GM10248 (cell line): ENCODE data around the gene PRKCQ.

ENCODE experiments used
- CTCF ChIA-PET: fragments of 300-600 bp; sonication (Branson Sonifier 250); formaldehyde crosslinking; extraction: SDS; loops from one replicate; lab custom pipeline; 2021; ENCODE audit warnings: antibody characterized with exemption; lab: Yijun Ruan, JAX
- POLR2A ChIA-PET: fragments of 350-650 bp; sonication (Branson Sonifier 250); formaldehyde crosslinking; extraction: SDS; loops from one replicate; lab custom pipeline; 2020; ENCODE audit warnings: antibody characterized with exemption; lab: Yijun Ruan, JAX
- DNase-seq: peaks from one replicate; pipeline ENCODE4 v3.0.0; 2012; ENCODE audit errors: extremely low spot score
- TF ChIP-seq, protein P1 (sequence below): IDR thresholded peaks from 2 replicates; pipeline ENCODE4 v1.5.1; 2012; ENCODE audit warnings: mild to moderate bottlenecking, low read depth; ENCODE audit errors: extremely low read depth, missing control alignments, control extremely low read depth

The PRKCQ gene

DNA sequence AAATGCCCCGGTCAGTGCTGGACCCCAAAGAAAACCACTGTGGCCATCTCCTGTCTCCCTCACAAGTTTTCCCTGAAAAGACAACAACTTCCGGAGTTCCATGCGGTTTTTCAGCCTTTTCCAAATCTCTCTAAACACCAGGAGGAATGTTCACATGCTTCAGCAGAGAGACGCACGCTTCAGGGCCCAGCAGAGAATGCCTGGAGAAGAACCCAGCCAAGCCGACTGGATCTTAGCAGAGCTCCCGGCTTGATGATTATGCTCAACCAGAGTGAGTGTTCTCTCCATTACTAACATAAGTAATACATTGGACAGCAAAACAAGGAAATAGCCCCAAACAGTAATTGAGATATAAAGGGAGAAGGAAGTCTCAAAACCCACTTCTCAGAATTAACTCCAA is 17.9 kb downstream of the PRKCQ start:
- CTCF ChIA-PET: no interaction called here
- TF ChIP-seq, protein P1, sequence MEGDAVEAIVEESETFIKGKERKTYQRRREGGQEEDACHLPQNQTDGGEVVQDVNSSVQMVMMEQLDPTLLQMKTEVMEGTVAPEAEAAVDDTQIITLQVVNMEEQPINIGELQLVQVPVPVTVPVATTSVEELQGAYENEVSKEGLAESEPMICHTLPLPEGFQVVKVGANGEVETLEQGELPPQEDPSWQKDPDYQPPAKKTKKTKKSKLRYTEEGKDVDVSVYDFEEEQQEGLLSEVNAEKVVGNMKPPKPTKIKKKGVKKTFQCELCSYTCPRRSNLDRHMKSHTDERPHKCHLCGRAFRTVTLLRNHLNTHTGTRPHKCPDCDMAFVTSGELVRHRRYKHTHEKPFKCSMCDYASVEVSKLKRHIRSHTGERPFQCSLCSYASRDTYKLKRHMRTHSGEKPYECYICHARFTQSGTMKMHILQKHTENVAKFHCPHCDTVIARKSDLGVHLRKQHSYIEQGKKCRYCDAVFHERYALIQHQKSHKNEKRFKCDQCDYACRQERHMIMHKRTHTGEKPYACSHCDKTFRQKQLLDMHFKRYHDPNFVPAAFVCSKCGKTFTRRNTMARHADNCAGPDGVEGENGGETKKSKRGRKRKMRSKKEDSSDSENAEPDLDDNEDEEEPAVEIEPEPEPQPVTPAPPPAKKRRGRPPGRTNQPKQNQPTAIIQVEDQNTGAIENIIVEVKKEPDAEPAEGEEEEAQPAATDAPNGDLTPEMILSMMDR: no peak
- DNase-seq: no peak
- POLR2A ChIA-PET: no interaction called here

DNA sequence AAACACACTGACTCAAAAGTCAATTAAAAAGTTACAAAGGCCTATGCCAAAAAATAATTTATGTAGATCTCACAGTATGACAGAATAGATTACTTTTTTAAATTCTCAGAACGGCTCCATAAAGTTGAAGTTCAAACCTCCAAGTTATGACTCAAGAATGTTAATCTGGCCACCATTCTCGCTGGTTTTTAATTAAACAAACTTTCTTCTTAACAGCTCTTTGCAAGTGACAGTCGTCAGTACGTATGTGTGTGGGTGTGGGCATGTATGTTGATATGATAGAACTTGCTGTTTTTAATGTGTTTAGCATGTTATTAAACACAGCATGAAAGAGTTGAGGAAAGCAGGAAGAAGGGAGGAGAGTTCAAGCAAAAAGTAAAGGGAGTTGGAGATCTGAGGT is 18.5 kb downstream of the PRKCQ start:
- DNase-seq: no peak
- TF ChIP-seq, protein P1: no peak
- ChIA-PET CTCF (no interaction called here), POLR2A (no interaction called here)

DNA sequence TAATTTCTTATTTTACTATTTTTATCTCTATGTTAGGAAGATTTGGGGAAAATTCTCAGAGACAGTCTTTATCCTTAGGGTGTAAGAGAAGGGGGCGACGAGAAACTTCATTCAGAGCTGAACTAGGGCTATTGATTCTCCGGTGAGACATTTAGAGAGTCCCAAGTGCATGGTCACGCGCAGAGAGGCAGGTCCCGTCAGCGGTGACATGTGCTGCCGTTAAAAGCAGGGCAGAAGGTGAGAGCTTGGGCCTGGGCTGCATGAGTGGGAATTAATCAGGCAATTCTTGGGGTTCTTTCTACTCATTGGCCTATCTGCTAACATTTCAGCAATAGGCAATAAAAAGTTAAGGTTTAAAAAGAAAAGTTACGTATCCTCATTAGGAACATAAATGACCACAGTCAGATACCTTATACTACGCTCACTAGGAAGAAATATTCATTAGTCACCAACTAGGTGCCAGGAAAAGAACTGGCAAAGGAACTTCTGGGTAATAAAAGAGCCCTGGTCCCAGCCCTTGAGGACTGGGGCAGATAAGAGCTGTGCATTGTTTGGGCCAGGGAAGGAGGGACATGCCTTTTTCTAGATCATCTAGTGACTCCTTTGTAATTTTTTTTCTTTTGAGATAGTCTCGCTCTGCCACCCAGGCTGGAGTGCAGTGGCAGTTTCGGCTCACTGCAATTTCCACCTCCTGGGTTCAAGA is 21.2 kb downstream of the PRKCQ start:
- no peak for DNase-seq
- ChIA-PET POLR2A (no interaction called here), CTCF (interaction anchor here (1.0 kb wide), 1 partner anchor 8 kb away, joined by 3 read pairs; no protein-coding TSS in a partner anchor)

DNA sequence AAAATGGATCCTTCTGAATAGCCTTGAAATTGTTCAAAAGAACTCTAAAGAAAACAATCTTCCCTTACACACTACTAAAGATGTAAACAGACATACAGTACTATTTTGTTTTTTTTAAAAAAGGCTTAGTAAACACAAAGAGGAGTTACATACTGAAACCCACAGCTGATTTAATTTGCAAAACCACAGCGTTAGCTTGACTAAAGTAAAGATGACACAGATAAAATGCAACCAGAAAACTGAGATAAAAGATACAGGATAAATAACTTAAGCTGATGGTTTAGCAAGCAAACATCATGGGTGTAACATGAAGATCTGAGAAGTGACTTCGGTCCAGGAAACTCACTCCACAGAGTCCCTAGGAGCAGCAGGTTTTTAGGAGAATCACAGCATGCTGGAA is 21.8 kb downstream of the PRKCQ start:
- POLR2A ChIA-PET: no interaction called here

More for the DNA sequence above, 21.2 kb downstream of the PRKCQ start:
- TF ChIP-seq, protein P1: no peak

DNA sequence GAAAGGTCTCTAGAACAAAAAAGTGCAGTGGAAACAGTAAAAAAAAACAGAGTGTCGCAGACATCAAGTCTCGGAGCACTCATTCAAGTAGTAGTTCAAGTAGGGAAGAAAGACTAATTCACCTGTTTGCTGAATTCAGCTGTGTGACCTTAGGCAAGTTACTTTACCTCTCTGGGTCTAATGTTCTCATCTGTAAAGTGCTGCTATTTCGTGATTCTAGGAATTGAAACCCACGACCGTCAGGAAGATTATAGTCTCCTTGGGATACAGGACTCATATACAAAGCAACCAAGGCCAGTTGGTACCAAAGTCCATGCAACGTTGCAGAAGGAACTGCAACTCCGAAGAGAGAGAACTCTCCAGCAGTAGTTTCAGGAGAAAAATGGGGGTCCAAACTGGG is 26.1 kb downstream of the PRKCQ start:
- DNase-seq: no peak
- ChIA-PET CTCF (no interaction called here), POLR2A (no interaction called here)
- TF ChIP-seq, protein P1: no peak

More for the DNA sequence above, 21.8 kb downstream of the PRKCQ start:
- TF ChIP-seq, protein P1: no peak
- no peak for DNase-seq
- CTCF ChIA-PET: interaction anchor here (1.0 kb wide), 1 partner anchor 9 kb away, joined by 3 read pairs; no protein-coding TSS in a partner anchor

DNA sequence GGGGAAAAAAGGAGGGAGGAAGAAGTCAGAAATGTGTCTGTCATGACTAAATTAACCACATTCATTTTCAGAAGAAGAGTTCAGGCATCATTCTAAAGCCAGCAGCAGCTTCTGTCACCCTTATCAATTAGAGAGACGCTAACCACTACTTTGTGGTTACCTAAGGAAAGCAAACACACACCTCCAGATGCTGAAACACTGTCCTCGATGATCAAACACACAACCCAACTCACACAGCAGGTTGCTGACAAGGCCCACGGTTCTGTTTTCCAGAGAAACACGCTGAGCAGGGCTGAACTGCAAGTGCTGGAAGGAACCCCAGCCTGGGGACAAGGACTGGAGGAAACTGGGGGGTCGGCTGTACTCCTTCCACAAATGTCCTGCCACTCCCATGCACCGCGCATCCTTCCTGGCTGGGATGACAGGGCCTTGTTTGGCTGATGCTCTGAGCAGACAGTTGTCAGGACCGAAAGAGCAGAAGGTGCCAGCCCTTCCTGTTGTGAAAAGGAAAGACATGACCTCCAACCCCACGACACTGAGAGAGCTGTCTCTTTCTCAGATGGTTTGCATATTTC is 36.6 kb downstream of the PRKCQ start:
- POLR2A ChIA-PET: interaction anchor here (0.6 kb wide), 1 partner anchor 1233 kb away, joined by 4 read pairs; no protein-coding TSS in a partner anchor
- CTCF ChIA-PET: interaction anchor here (0.8 kb wide), 1 partner anchor 10 kb away, joined by 4 read pairs; no protein-coding TSS in a partner anchor
- TF ChIP-seq, protein P1: no peak
- DNase-seq: no peak
